Activated naive CD4-positive, alpha-beta T cell treated with anti-CD3 and anti-CD28 coated beads, Interleukin-2, amount 10 ng/mL, durations not matched to agents 7 days and 5 days (primary cell): ENCODE measurements around the gene PPP3R2.
A peak's percentile ranks its signal among the peaks of the same experiment; 100 is the strongest.

Source experiments
- CTCF ChIA-PET: fragments of 350-600 bp; sonication (Branson Sonifier 250); formaldehyde crosslinking; loops from one replicate; lab custom pipeline; 2021; ENCODE audit warnings: antibody characterized with exemption; lab: Charles Lee
- DNase-seq: peaks from one replicate; pipeline ENCODE4 v3.0.0-alpha.2; 2020
- H3K27ac Mint-ChIP-seq: one replicate; pipeline ENCODE4 v1.8.0; 2021; ENCODE audit warnings: mild to moderate bottlenecking, moderate library complexity, mixed read lengths
- H3K27me3 Mint-ChIP-seq: one replicate; pipeline ENCODE4 v1.8.0; 2021; ENCODE audit warnings: mild to moderate bottlenecking, mixed read lengths
- H3K36me3 Mint-ChIP-seq: one replicate; pipeline ENCODE4 v1.8.0; 2021; ENCODE audit warnings: mixed read lengths
- H3K4me1 Mint-ChIP-seq: one replicate; pipeline ENCODE4 v1.8.0; 2021; ENCODE audit warnings: mixed read lengths
- H3K4me3 Mint-ChIP-seq: one replicate; pipeline ENCODE4 v1.8.0; 2021; ENCODE audit warnings: mild to moderate bottlenecking, moderate library complexity, mixed read lengths
- H3K9me3 Mint-ChIP-seq: one replicate; pipeline ENCODE4 v1.8.0; 2021; ENCODE audit warnings: mixed read lengths

PPP3R2 gene, protein sequence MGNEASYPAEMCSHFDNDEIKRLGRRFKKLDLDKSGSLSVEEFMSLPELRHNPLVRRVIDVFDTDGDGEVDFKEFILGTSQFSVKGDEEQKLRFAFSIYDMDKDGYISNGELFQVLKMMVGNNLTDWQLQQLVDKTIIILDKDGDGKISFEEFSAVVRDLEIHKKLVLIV

DNA sequence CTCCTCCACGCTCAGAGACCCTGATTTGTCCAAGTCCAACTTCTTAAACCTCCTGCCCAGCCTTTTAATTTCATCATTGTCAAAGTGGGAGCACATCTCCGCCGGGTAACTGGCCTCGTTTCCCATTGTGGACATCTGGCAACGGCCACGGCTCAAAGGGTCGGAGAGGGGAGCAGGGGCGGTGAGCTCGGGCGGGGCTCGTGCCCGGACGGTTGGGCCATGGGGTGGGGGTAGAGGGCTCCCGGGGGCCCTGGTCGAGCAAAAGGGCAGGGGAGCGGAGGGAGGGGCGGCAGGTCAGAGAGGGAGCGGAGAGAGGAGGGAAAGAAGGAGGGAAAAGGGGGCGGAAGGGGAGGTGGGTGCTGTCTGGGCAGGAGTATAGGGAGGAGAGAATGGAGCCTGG lies at the start of gene PPP3R2:
Gene PPP3R2, minus strand, starts transcription at position 174 of the 400 bp plus-strand sequence. Its CDS starts 48 bp downstream, at position 126.
- H3K36me3 Mint-ChIP-seq: no peaks in the 10 kb centered on the region
- no peak for DNase-seq
- H3K9me3 Mint-ChIP-seq: no peaks in the 10 kb centered on the region
- no peak within 1 kb of the TSS for H3K4me3 Mint-ChIP-seq
- no peaks in the 10 kb centered on the region for H3K27me3 Mint-ChIP-seq
- H3K4me1 Mint-ChIP-seq: no peaks in the 10 kb centered on the region
- no peak within 1 kb of the TSS for H3K27ac Mint-ChIP-seq
- CTCF ChIA-PET: interaction anchor here (1.0 kb wide), 1 partner anchor 10 kb away, joined by 3 read pairs; no protein-coding TSS in a partner anchor

DNA sequence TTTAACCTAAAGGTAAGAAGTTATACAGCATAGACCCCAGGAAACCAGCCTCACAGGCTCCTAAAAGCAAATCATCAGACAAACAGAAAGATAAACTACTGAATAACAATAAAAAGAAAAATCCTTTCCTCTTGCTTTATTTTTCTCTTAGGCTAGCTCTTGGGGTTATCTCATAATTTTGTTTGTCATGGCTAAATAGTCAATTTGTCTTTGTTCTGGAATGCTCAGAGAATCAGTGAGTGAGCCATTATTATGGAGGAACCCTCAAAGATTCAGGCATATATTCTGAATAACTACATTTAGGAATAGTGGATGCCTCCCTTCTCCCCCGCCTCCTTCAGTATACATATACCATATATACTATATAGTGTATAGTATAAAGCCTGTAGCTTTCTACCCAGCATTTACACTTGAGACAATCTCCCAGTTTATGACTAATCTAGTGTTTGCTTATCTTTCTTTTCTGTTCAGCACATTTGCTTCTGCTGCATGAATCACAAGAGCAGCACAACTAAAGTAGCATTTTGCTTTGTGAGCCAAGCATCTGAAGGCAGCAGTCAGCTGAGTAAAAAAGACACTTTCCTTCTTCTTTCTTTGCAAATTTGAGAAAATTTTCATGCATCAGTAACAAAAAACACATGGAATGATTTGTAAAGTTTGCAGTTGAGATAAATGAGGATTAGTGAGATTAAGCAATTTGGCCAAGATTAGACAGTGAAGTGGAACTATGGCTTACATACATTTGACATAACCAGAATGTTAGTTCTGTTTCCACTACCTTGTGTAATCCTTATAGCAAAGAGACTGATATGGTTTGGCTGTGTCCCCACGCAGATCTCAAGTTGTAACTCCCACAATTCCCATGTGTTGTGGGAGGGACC lies 45.3 kb upstream of the PPP3R2 start:
- Mint-ChIP-seq H3K4me1 (no peaks in the 10 kb centered on the region), H3K27me3 (no peaks in the 10 kb centered on the region), H3K27ac (no peak overlapping the region), H3K36me3 (no peaks in the 10 kb centered on the region), H3K9me3 (no peaks in the 10 kb centered on the region), H3K4me3 (no peak overlapping the region)
- no peak for DNase-seq
- CTCF ChIA-PET: no interaction called here

DNA sequence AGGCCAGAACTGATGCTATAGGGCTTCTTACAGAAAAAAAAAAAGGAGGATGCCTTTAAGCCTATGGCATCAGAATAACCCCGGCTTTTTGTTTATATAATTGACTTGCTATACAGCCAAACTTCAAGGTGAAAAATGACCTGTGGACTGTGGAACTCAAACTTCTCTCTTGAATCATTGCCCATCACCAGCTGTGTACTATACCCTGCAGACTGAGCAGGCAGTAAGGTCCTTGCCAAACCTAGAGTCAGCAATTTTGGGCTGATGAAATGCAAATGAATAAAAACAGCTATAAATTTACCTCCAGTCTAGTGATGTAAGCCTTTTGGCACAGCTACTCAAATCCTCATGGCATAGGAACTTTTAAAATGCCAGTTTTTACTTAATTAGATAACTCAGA lies 44.5 kb upstream of the PPP3R2 start:
- H3K27me3 Mint-ChIP-seq: no peaks in the 10 kb centered on the region
- H3K9me3 Mint-ChIP-seq: no peaks in the 10 kb centered on the region
- no peaks in the 10 kb centered on the region for H3K4me1 Mint-ChIP-seq
- CTCF ChIA-PET: no interaction called here
- H3K4me3 Mint-ChIP-seq: no peak overlapping the region
- no peak for DNase-seq
- H3K27ac Mint-ChIP-seq: no peak overlapping the region
- H3K36me3 Mint-ChIP-seq: no peaks in the 10 kb centered on the region

DNA sequence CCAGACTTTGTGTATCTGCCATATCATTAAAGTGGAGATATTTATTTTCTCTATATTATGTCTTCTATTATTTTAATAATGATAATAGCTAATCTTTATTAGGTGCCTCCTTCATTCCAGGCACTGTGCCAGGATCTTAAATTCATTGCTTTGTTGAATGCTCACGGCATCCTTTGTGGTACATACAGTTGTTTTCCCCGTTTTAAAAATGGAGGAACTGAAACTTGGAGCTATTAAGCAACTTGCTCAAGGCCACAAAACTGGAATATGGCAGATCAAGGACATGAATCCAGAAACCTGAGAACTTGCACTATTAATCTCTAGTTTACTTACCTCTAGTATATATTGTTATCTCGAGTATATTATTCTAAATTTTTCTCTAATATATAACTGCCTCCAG lies 41.5 kb upstream of the PPP3R2 start:
- no peaks in the 10 kb centered on the region for H3K27me3 Mint-ChIP-seq
- H3K9me3 Mint-ChIP-seq: no peaks in the 10 kb centered on the region
- H3K36me3 Mint-ChIP-seq: no peaks in the 10 kb centered on the region
- H3K4me3 Mint-ChIP-seq: no peak overlapping the region
- H3K27ac Mint-ChIP-seq: no peak overlapping the region
- CTCF ChIA-PET: interaction anchor here (0.8 to 1.5 kb wide), 2 partner anchors 13 to 35 kb away, joined by 3 to 5 read pairs; no protein-coding TSS in a partner anchor
- no peaks in the 10 kb centered on the region for H3K4me1 Mint-ChIP-seq
- DNase-seq: no peak

DNA sequence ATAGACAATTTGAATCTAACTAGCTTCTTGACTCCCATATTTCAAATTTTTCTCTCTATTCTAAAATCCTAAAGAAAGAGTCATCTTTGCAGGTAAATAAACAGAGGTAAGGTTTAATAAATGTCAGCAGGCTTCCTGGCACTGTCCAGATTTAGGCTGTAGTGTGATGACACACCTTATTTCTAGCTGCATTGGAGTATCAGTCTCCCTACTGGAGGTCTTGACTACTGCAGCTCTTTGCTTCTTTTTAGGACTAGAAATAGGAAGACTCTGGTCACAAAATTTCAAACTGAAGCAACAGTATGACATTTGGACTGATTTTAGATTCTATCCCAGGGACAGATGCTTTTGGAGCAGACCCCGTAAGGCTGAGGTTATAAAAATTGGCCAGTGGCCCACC lies 40.7 kb upstream of the PPP3R2 start:
- no peak overlapping the region for H3K4me3 Mint-ChIP-seq
- H3K27me3 Mint-ChIP-seq: no peaks in the 10 kb centered on the region
- H3K27ac Mint-ChIP-seq: no peak overlapping the region
- DNase-seq: no peak
- H3K9me3 Mint-ChIP-seq: no peaks in the 10 kb centered on the region
- H3K4me1 Mint-ChIP-seq: no peaks in the 10 kb centered on the region
- no peaks in the 10 kb centered on the region for H3K36me3 Mint-ChIP-seq
- CTCF ChIA-PET: interaction anchor here (0.8 kb wide), 1 partner anchor 12 kb away, joined by 3 read pairs; no protein-coding TSS in a partner anchor

DNA sequence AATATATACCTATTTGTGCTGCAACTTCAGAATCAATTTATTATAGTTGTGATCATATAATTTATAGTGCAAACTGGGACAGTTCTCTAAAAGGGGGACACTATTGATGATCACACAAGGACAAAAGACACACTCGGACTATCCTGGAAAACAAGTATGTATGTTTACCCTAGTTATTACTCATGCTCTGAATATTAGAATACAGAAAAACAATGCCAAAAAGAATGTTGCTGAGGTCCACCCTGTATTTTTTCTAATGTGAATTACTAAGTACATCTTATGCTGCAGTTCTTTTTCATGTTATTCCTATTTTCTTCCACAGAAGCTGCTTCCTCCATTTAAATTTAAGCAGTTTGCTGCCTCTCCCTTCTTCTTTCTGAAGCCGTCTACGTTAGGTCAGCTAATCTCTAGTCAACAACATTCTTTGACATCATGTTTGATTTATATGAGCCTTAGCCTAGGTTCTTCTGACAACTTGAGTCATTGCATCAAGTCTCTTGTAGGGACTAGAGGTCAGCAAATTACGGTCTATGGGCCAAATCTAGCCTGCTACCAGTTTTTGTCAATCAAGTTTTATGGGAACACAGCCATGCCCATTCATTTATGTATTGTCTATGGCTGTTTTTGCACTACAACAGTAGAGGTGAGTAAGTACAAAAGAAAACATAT lies 40.1 kb upstream of the PPP3R2 start:
- Mint-ChIP-seq H3K9me3 (no peaks in the 10 kb centered on the region), H3K27ac (no peak overlapping the region), H3K4me1 (no peaks in the 10 kb centered on the region), H3K36me3 (no peaks in the 10 kb centered on the region), H3K4me3 (no peak overlapping the region), H3K27me3 (no peaks in the 10 kb centered on the region)
- no peak for DNase-seq
- CTCF ChIA-PET: no interaction called here

DNA sequence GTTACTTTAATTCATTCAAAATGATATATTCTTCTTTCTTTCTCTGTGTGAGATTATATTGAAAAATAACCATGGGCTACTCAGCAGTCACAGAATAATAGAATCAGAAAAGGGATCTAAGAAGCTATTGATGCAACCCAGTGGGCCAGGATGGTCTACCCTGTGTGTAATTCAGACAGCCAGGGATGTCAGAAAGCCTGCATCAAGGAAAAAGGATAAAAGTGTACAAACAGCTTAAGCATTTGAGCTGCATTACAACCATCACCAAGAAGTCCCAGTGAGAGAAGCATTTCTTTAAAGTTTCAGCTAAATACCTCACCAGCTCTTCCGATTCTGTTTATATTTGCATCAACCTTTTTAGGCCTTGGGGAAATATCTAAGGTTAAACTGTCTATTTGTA lies 37.8 kb upstream of the PPP3R2 start:
- Mint-ChIP-seq H3K27ac (no peak overlapping the region), H3K27me3 (no peaks in the 10 kb centered on the region), H3K9me3 (no peaks in the 10 kb centered on the region), H3K4me3 (no peak overlapping the region), H3K36me3 (no peaks in the 10 kb centered on the region), H3K4me1 (no peaks in the 10 kb centered on the region)
- CTCF ChIA-PET: no interaction called here
- DNase-seq: no peak

DNA sequence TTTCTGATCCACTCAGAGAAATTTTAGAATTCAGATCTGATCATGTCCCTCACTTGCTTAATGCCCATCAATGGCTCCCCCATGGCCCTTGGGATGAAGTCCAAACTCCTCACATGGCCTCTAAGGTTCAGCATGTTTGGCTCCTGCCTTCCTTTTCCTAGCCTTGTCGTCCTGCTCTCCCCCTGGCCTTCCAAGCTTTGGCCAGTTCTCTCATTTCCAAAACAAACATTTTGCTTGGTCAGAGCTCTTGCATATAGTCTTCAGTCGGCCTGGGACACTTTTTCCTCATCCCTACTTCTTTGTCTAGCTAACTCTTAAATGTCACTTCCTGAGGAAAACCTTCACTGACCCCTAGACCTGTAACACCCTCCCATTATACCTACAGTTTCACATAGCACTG lies 37.1 kb upstream of the PPP3R2 start:
- CTCF ChIA-PET: no interaction called here
- H3K27ac Mint-ChIP-seq: no peak overlapping the region
- no peak overlapping the region for H3K4me3 Mint-ChIP-seq
- no peaks in the 10 kb centered on the region for H3K36me3 Mint-ChIP-seq
- H3K4me1 Mint-ChIP-seq: no peaks in the 10 kb centered on the region
- no peak for DNase-seq
- no peaks in the 10 kb centered on the region for H3K27me3 Mint-ChIP-seq
- H3K9me3 Mint-ChIP-seq: no peaks in the 10 kb centered on the region

DNA sequence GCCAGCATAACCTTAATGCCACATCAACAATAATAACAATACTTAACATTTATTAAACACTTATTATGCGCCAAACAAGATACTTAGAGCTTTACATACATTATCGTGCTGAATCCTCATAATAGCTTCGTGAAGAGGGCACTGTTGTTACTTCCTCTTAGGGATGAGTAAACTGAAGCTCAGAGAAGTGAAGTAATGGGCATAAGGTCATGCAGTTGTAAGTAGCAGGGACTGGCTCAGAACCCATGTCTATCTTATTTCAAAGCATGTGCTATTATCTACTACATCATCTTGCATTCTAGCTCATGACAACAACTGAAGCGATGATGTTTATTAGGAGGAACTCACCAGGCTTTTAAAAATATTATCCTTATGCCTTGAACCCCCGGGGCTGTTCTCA lies 34.9 kb upstream of the PPP3R2 start:
- CTCF ChIA-PET: no interaction called here

DNA sequence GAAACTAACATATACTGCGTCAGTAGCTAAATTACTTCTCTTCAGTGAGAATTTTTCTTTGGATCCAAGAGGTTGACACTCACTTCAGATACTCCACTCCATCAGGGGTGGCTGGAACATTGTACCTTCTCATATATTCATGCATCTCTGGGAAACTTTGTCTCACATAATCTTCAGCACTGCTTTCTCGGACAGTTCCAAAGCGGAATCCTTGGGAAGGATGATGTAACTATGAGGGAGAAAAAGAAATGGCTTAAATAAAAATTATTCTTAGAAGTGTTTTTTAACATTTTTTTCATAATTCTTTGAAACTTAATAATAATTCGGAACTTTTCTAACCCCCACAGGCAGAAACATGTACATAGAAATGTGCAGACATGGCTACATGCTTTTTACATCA lies 33.4 kb upstream of the PPP3R2 start:
- Mint-ChIP-seq H3K27ac (no peak overlapping the region), H3K9me3 (no peaks in the 10 kb centered on the region), H3K4me3 (no peak overlapping the region), H3K36me3 (no peaks in the 10 kb centered on the region), H3K4me1 (peaks cover 5% of the 10 kb centered on the region), H3K27me3 (no peaks in the 10 kb centered on the region)
- CTCF ChIA-PET: no interaction called here
- DNase-seq: no peak

More for the DNA sequence above, 34.9 kb upstream of the PPP3R2 start:
- DNase-seq: no peak
- Mint-ChIP-seq H3K4me3 (no peak overlapping the region), H3K4me1 (peaks cover 5% of the 10 kb centered on the region), H3K27ac (no peak overlapping the region), H3K27me3 (no peaks in the 10 kb centered on the region), H3K36me3 (no peaks in the 10 kb centered on the region), H3K9me3 (no peaks in the 10 kb centered on the region)

DNA sequence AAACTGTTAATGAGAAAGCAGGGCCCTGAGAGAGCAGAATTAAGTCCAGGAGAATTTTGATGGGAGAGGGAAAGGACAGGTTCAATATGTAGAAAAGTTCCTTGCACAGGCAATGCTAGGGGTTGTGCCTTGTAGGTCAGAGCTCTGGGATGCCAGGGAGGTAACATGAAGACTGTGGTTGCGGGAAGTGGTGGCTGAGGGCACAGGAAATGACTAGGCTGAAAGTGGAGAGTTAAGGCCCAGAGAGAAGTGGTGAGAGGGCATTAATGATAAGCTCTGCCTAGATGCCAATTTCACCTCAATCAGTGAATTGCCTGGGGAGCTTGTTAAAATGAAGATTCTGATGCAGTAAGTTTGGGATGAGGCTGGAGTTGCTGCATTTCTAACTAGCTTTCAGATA lies 31.5 kb upstream of the PPP3R2 start:
- peak; percentile 20 for DNase-seq
- CTCF ChIA-PET: no interaction called here
- H3K4me1 Mint-ChIP-seq: peaks cover 5% of the 10 kb centered on the region
- H3K27ac Mint-ChIP-seq: no peak overlapping the region
- no peak overlapping the region for H3K4me3 Mint-ChIP-seq
- no peaks in the 10 kb centered on the region for H3K9me3 Mint-ChIP-seq
- no peaks in the 10 kb centered on the region for H3K27me3 Mint-ChIP-seq
- no peaks in the 10 kb centered on the region for H3K36me3 Mint-ChIP-seq

DNA sequence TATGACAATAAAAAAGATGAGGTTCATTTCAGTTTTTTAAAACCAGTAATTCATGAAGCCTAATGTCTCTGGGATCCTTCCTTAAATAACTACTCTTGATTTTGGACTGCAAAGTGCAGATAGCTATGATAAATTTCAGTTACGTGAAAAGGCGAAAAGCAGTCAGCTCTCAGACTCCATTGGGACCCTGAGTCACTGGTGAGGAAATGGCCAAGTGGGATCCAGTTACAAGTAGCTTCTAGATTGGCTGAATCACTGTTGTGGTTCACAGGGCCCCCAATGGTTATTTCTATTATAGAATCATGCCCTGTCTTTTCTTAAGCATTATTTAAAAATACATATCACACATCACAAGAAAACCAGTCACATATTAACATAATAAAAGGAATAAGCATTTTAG lies 31.1 kb upstream of the PPP3R2 start:
- Mint-ChIP-seq H3K27me3 (no peaks in the 10 kb centered on the region), H3K9me3 (no peaks in the 10 kb centered on the region), H3K27ac (no peak overlapping the region), H3K4me1 (peaks cover 5% of the 10 kb centered on the region), H3K4me3 (no peak overlapping the region), H3K36me3 (no peaks in the 10 kb centered on the region)
- DNase-seq: no peak
- CTCF ChIA-PET: no interaction called here

DNA sequence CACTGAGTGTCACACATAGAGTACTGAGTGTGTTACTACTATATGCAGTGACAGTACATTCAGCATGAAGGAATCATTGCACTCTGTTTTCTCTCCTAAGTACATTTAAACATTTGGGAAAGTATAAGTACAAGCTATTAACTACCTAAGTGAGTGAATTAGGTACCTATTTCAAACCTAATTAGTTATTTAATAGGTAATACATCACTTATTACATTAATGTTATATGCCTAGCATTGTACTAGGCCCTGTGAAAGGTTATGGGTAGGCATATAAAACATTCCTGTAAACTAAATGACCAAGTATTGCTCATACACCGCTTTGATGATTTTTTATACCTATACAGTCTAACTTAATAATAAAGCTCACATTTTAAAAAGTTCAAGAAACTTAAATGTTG lies 25.7 kb upstream of the PPP3R2 start:
- Mint-ChIP-seq H3K9me3 (no peaks in the 10 kb centered on the region), H3K36me3 (no peaks in the 10 kb centered on the region), H3K27me3 (no peaks in the 10 kb centered on the region), H3K4me1 (no peaks in the 10 kb centered on the region), H3K4me3 (no peak overlapping the region), H3K27ac (no peak overlapping the region)
- CTCF ChIA-PET: no interaction called here
- DNase-seq: no peak

DNA sequence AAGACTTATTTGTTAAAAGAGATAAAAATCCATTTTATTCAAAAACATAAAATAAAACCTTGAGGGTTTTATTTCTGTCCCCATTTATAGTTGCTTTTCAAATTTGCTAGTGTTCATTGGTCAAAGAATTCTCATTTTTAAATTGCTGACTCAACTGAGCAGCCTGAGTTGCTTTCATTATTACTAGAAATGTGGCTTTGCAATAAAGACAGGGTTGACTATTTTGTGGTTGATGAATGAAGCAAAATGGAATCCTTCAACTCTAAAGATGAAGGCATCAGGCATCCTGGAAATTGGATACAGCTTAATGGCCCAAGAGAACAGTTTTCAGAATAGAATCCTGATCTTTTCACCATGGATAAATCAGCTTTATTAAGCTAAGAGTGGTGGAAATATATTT lies 23.9 kb upstream of the PPP3R2 start:
- no peaks in the 10 kb centered on the region for H3K4me1 Mint-ChIP-seq
- no peak overlapping the region for H3K27ac Mint-ChIP-seq
- no peak overlapping the region for H3K4me3 Mint-ChIP-seq
- H3K36me3 Mint-ChIP-seq: no peaks in the 10 kb centered on the region
- no peaks in the 10 kb centered on the region for H3K9me3 Mint-ChIP-seq
- CTCF ChIA-PET: no interaction called here
- DNase-seq: no peak
- H3K27me3 Mint-ChIP-seq: no peaks in the 10 kb centered on the region
